22Rv1 (cell line): ENCODE data around the gene FRMPD2.

Experiments used
- H3K27ac ChIP-seq: fragments of 450-650 bp; 2 replicates; pipeline ENCODE4 v1.5.1; 2017
- CTCF ChIP-seq: fragments of 450-650 bp; IDR thresholded peaks from 2 replicates; pipeline ENCODE4 v1.5.1; 2017; ENCODE audit warnings: mild to moderate bottlenecking
- ZFX ChIP-seq: fragments of 450-650 bp; IDR thresholded peaks from 2 replicates; pipeline ENCODE4 v1.6.1; 2017; ENCODE audit warnings: antibody characterized with exemption, borderline replicate concordance

FRMPD2 gene

GRCh38 chr10:48219194-48219593 lies 55.3 kb downstream of the FRMPD2 start:
- TF ChIP-seq ZFX (no peak), CTCF (no peak)

GRCh38 chr10:48216744-48217143 lies 57.8 kb downstream of the FRMPD2 start:
- H3K27ac ChIP-seq: no peak overlapping the region
- TF ChIP-seq CTCF: no peak

More at GRCh38 chr10:48219194-48219593, 55.3 kb downstream of the FRMPD2 start:
- no peak overlapping the region for H3K27ac ChIP-seq

- TF ChIP-seq ZFX (no peak), CTCF (no peak)
- no peak overlapping the region for H3K27ac ChIP-seq
Observed at GRCh38 chr10:48216204-48216505, 58.3 kb downstream of the FRMPD2 start.

- no peak overlapping the region for H3K27ac ChIP-seq
Observed at GRCh38 chr10:48215486-48216203, 58.9 kb downstream of the FRMPD2 start.

GRCh38 chr10:48214716-48215485 lies 59.6 kb downstream of the FRMPD2 start:
- no peak overlapping the region for H3K27ac ChIP-seq
- no peak for TF ChIP-seq ZFX
- TF ChIP-seq CTCF: no peak

More at GRCh38 chr10:48215486-48216203, 58.9 kb downstream of the FRMPD2 start:
- TF ChIP-seq CTCF (peak; percentile 91), ZFX (no peak)

- H3K27ac ChIP-seq: no peak overlapping the region
- TF ChIP-seq CTCF (no peak), ZFX (no peak)
Observed at GRCh38 chr10:48213047-48213446, 61.4 kb downstream of the FRMPD2 start.

GRCh38 chr10:48211777-48212176 lies 62.7 kb downstream of the FRMPD2 start:
- TF ChIP-seq ZFX (no peak), CTCF (no peak)
- H3K27ac ChIP-seq: no peak overlapping the region
